GM12878 (cell line): Measurements from ENCODE around the gene CUL1. TPM values are rescaled to one million over a fixed set of nuclear protein-coding genes. Genes with fewer than 3 reads are reported as not detected.

Experiments used
- ATAC-seq: fragments of 200-7000 bp; cut with Tn5 transposase; 3 replicates; pipeline ENCODE4 v1.9.1; 2020; ENCODE audit warnings: mild to moderate bottlenecking, moderate library complexity
- BruUV-seq: library from RNA; stranded (reverse); fragments of 400-500 nt; replicated peaks from 2 replicates; lab custom pipeline; 2021; lab: Mats Ljungman, UMichigan
- CTCF ChIA-PET: fragments of 300-600 bp; sonication (Branson Sonifier 250); formaldehyde crosslinking; extraction: SDS; loops from one replicate; lab custom pipeline; 2021; ENCODE audit warnings: inconsistent platforms; lab: Yijun Ruan, JAX
- POLR2A ChIA-PET: fragments of 350-600 bp; formaldehyde crosslinking; extraction: SDS; loops from one replicate; lab custom pipeline; 2021; ENCODE audit warnings: inconsistent platforms; lab: Charles Lee
- RAD21 ChIA-PET: fragments of 300-600 bp; sonication (Branson Sonifier 250); formaldehyde crosslinking; loops from one replicate; lab custom pipeline; 2023; ENCODE audit warnings: antibody characterized with exemption; ENCODE audit not compliant: unreplicated experiment; lab: Charles Lee
- SMC1A ChIA-PET: fragments of 300-600 bp; sonication (Branson Sonifier 250); formaldehyde crosslinking; loops from one replicate; lab custom pipeline; 2023; ENCODE audit not compliant: unreplicated experiment, uncharacterized antibody; lab: Charles Lee
- DNase-seq: peaks from one replicate; pipeline ENCODE4 v3.0.0-alpha.2; 2011; ENCODE audit warnings: low read depth, low spot score
- FAIRE-seq: peaks from 3 replicates; lab custom pipeline; 2011; peaks lifted over from hg19 to GRCh38; lab: Jason Lieb, UNC
- H2AFZ ChIP-seq: 2 replicates; pipeline ENCODE4 v1.6.0; 2011; ENCODE audit warnings: low read depth, low read length, control low read depth; ENCODE audit not compliant: control insufficient read depth
- H3K27ac ChIP-seq: 2 replicates; pipeline ENCODE4 v1.5.1; 2011; ENCODE audit warnings: control low read depth; ENCODE audit not compliant: control insufficient read depth, insufficient read depth
- H3K27me3 ChIP-seq, 2 experiments: replicated peaks in 1 of 2; 2 replicates each; pipeline versions ENCODE4 v1.6.0 to v1.6.1; 2011; ENCODE audit warnings: low read length in 1 of 2; ENCODE audit not compliant: control insufficient read depth in 2 of 2, insufficient read depth in 2 of 2
- H3K36me3 ChIP-seq, 2 experiments: 2 replicates each; pipeline ENCODE4 v1.5.1; 2011; ENCODE audit warnings: low read length in 1 of 2; ENCODE audit not compliant: control insufficient read depth in 2 of 2, insufficient read depth in 2 of 2
- H3K4me1 ChIP-seq: 2 replicates; pipeline ENCODE4 v1.6.1; 2011; ENCODE audit warnings: mild to moderate bottlenecking, low read length, moderate library complexity, mixed read lengths; ENCODE audit not compliant: control insufficient read depth, insufficient read depth
- H3K4me2 ChIP-seq: 2 replicates; pipeline ENCODE4 v1.6.0; 2011; ENCODE audit warnings: control low read depth; ENCODE audit not compliant: control insufficient read depth, insufficient read depth
- H3K4me3 ChIP-seq: fragments of 200-600 bp; sonication (generic); 2 replicates; pipeline ENCODE4 v1.5.1; 2016
- H3K79me2 ChIP-seq: 2 replicates; pipeline ENCODE4 v1.6.0; 2011; ENCODE audit warnings: low read length; ENCODE audit not compliant: control insufficient read depth, insufficient read depth
- H3K9ac ChIP-seq: 2 replicates; pipeline ENCODE4 v1.8.0; 2011; ENCODE audit warnings: low read length, control low read depth, mixed read lengths; ENCODE audit not compliant: control insufficient read depth, insufficient read depth
- H3K9me3 ChIP-seq: replicated peaks from 3 replicates; pipeline ENCODE4 v1.5.1; 2011; ENCODE audit warnings: mild to moderate bottlenecking, low read length; ENCODE audit not compliant: control insufficient read depth, insufficient read depth
- H4K20me1 ChIP-seq: 2 replicates; pipeline ENCODE4 v1.6.0; 2011; ENCODE audit not compliant: control insufficient read depth, insufficient read depth
- ASH2L ChIP-seq: fragments of 300-600, 200-600 bp; sonication (generic); IDR thresholded peaks from 2 replicates; pipeline ENCODE4 v1.6.1; 2017; ENCODE audit warnings: low read depth, mild to moderate bottlenecking, borderline replicate concordance
- BACH1 ChIP-seq: fragments of 450-650 bp; IDR thresholded peaks from 2 replicates; pipeline ENCODE4 v1.6.1; 2017; ENCODE audit warnings: mild to moderate bottlenecking, borderline replicate concordance
- CEBPB ChIP-seq, 2 experiments: fragments of 150-350 bp in 1 of 2; IDR thresholded peaks; 2 replicates each; pipeline ENCODE4 v1.6.1; 2012 to 2014; ENCODE audit warnings: low read depth in 2 of 2, low read length in 2 of 2, borderline replicate concordance in 1 of 2, inconsistent platforms in 1 of 2
- CHD1 ChIP-seq: IDR thresholded peaks from 2 replicates; pipeline ENCODE4 v1.6.1; 2012; ENCODE audit warnings: low read depth, low read length, improper control_type of control experiment
- GATAD2B ChIP-seq: fragments of 450-650 bp; conservative IDR thresholded peaks from 2 replicates; pipeline ENCODE4 v1.6.1; 2017; ENCODE audit warnings: low read depth, mild to moderate bottlenecking, moderate library complexity
- JUNB ChIP-seq: IDR thresholded peaks from 2 replicates; pipeline ENCODE4 v1.6.1; 2016; ENCODE audit warnings: antibody characterized with exemption, mild to moderate bottlenecking
- MAX ChIP-seq: IDR thresholded peaks from 2 replicates; pipeline ENCODE4 v1.6.1; 2012; ENCODE audit warnings: low read depth, low read length, improper control_type of control experiment
- POLR2AphosphoS5 ChIP-seq: IDR thresholded peaks from 2 replicates; pipeline ENCODE4 v1.6.1; 2011; ENCODE audit warnings: mild to moderate bottlenecking, low read length, inconsistent platforms
- RAD21 ChIP-seq: IDR thresholded peaks from 2 replicates; pipeline ENCODE4 v1.6.1; 2011; ENCODE audit warnings: mild to moderate bottlenecking, low read depth, low read length, moderate library complexity; ENCODE audit not compliant: insufficient read depth
- RAD51 ChIP-seq: fragments of 450-650 bp; IDR thresholded peaks from 2 replicates; pipeline ENCODE4 v1.6.1; 2016; ENCODE audit warnings: moderate library complexity, mild to moderate bottlenecking, inconsistent platforms
- RB1 ChIP-seq: fragments of 450-650 bp; formaldehyde crosslinking; IDR thresholded peaks from 2 replicates; pipeline ENCODE4 v1.6.1; 2017; ENCODE audit warnings: mild to moderate bottlenecking, borderline replicate concordance
- TARDBP ChIP-seq: IDR thresholded peaks from 2 replicates; pipeline ENCODE4 v1.6.1; 2016; ENCODE audit warnings: borderline replicate concordance
- YY1 ChIP-seq: IDR thresholded peaks from 2 replicates; pipeline ENCODE4 v1.6.1; 2011; ENCODE audit warnings: low read depth, mild to moderate bottlenecking, low read length
- WGBS: methylation state at CpG from one replicate; pipeline ENCODE4 v1.1.6; 2016; ENCODE audit warnings: low lambda C conversion rate; ENCODE audit not compliant: insufficient replicate concordance, insufficient coverage; ENCODE audit errors: missing lambda C conversion rate; 5-methylcytosine and 5-hydroxymethylcytosine counted together
- in situ Hi-C: fragments of 300-500 bp; cut with MboI; formaldehyde crosslinking; loops from 9 replicates; pipeline ENCODE4 v1.14.3; 2018; ENCODE audit warnings: mixed read lengths
- intact Hi-C: fragments of 100-400 bp; cut with micrococcal nuclease; formaldehyde crosslinking; loops from one replicate; pipeline ENCODE4 v1.14.2; 2022; ENCODE audit not compliant: unreplicated experiment
- polyA plus RNA-seq, 11 experiments: library from polyadenylated mRNA; depleted of rRNA in 4 of 11; unstranded in 6 of 11; stranded (reverse) in 5 of 11; fragments of >200 nt; fragmentation: Nextera tagmentation in 4 of 11; fragmentation: Illumina TruSeq in 1 of 11; extraction: Ambion mirVana in 4 of 11; extraction: Trizol in 1 of 11; gene quantifications; 1 replicate in 1 of 11; 2 replicates in 10 of 11; pipeline versions ENCODE4 v1.2.1 to v1.2.3, GENCODE V29; 2011 to 2016; ENCODE audit warnings: inconsistent platforms in 2 of 11, missing spikeins in 2 of 11, low read depth in 1 of 11
- total RNA-seq, 4 experiments: library from RNA; depleted of rRNA in 3 of 4; stranded (reverse); fragments of >200 nt in 3 of 4; fragmentation: Illumina TruSeq in 1 of 4; extraction: Trizol in 1 of 4; gene quantifications; 2 replicates each; pipeline versions ENCODE4 v1.2.1 to v1.2.3, GENCODE V29; 2013 to 2021
- TF ChIP-seq, protein P1 (sequence below): IDR thresholded peaks from 2 replicates; pipeline ENCODE4 v1.6.1; 2011; ENCODE audit warnings: mild to moderate bottlenecking, low read depth, low read length, moderate library complexity; ENCODE audit not compliant: insufficient replicate concordance

Gene CUL1
- total and polyA plus RNA-seq, 10 of the 15 experiments (the other 5 are each of a cell fraction or from before 2014, with no cell fraction given) = 13.3 to 63.9 (median 45.9) TPM

DNA sequence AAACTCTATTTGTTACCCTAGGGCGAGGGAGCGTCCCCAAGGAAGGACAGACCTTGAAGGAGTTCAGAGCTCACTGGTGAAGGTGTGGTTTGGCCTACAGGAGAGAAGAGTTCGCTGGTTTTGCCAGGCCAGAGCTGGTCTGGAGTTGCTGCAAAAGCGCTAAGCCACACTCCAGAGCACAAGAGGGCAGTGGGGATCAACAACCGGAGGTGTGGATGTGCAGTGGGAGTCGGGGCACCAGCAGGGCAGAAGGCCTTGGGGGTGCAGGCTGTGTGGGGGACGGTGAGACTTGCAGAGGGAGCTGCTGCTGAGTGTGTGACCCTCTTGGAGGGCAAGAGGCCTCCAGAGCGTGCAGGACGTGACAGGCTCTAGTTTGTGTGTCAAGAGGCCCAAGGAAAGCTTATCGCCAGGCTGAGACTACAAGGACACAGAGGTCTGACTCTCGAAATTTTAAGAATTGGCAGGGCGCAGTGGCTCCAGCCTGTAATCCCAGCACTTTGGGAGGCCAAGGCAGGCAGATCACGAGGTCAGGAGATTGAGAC, 14.3 kb upstream of the CUL1 start:
- SMC1A ChIA-PET = no interaction called here
- 51% methylated on average over 13 of the region's 13 CpGs for WGBS
- H2AFZ ChIP-seq = no peak overlapping the region
- in situ Hi-C loops (no loop called here), intact Hi-C loops (no loop called here)
- POLR2A ChIA-PET = no interaction called here
- no TSS peak for BruUV-seq
- no peak overlapping the region for H3K27ac ChIP-seq
- no peak overlapping the region for H3K9ac ChIP-seq
- H3K27me3 ChIP-seq = no peaks in the 10 kb centered on the region
- RAD21 ChIA-PET = no interaction called here
- DNase-seq (no peak), ATAC-seq (no peak), FAIRE-seq (no peak)
- H3K9me3 ChIP-seq = no peaks in the 10 kb centered on the region
- H3K36me3 ChIP-seq = no peaks in the 10 kb centered on the region
- H3K4me2 ChIP-seq = no peak overlapping the region
- no peaks in the 10 kb centered on the region for H3K4me1 ChIP-seq
- CTCF ChIA-PET = no interaction called here
- no peaks in the 10 kb centered on the region for H4K20me1 ChIP-seq
- no peak overlapping the region for H3K4me3 ChIP-seq
- H3K79me2 ChIP-seq = no peaks in the 10 kb centered on the region
- TF ChIP-seq, protein P1, sequence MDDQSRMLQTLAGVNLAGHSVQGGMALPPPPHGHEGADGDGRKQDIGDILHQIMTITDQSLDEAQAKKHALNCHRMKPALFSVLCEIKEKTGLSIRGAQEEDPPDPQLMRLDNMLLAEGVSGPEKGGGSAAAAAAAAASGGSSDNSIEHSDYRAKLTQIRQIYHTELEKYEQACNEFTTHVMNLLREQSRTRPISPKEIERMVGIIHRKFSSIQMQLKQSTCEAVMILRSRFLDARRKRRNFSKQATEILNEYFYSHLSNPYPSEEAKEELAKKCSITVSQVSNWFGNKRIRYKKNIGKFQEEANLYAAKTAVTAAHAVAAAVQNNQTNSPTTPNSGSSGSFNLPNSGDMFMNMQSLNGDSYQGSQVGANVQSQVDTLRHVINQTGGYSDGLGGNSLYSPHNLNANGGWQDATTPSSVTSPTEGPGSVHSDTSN = no peak
- TF ChIP-seq TARDBP (no peak), JUNB (no peak), RB1 (no peak), ASH2L (no peak), RAD21 (no peak), YY1 (no peak), CEBPB (IDR thresholded peaks at IDR 0.05; ENCODE audit: borderline replicate concordance in 1 of 2, low read depth in 2 of 2, low read length in 2 of 2) (no peak), RAD51 (no peak), GATAD2B (no peak), CHD1 (no peak), MAX (no peak), BACH1 (no peak), POLR2AphosphoS5 (no peak)
